ENCODE measurements around the gene NECAB2. TPM values are rescaled to one million over a fixed set of nuclear protein-coding genes. Genes with fewer than 3 reads are reported as not detected.
A peak's percentile ranks its signal among the peaks of the same experiment; 100 is the strongest.

The NECAB2 gene
- total and polyA plus RNA-seq, 2 of the 8 experiments (the other 6 are each of a cell fraction or from before 2014, with no cell fraction given) = 3.6 to 4.2 TPM

GRCh38 chr16:84015399-84015798, 47.4 kb downstream of the NECAB2 start:
- Histone ChIP-seq H4K91ac (replicated peaks; ENCODE audit: insufficient read length, low read length) (no peak overlapping the region), H2AK5ac (ENCODE audit: low read depth, low read length) (no peak overlapping the region), H3K4me3 (ENCODE audit: extremely low read depth in 1 of 4, insufficient read depth in 2 of 4, low read depth in 3 of 4, low read length in 4 of 4) (no peak overlapping the region), H3K23ac (ENCODE audit: insufficient read length) (no peak overlapping the region), H3K27me3 (replicated peaks in 1 of 4; ENCODE audit: control insufficient read depth in 3 of 4, extremely low read depth in 1 of 4, insufficient read depth in 3 of 4, low read length in 3 of 4) (no peaks in the 10 kb centered on the region), H2AFZ (ENCODE audit: low read length) (no peak overlapping the region), H2BK120ac (replicated peaks; ENCODE audit: low read depth, low read length) (no peak overlapping the region), H4K5ac (ENCODE audit: insufficient read length, low read depth, low read length) (no peak overlapping the region), H2BK5ac (ENCODE audit: low read depth, low read length) (no peak overlapping the region), H3K23me2 (ENCODE audit: low read depth, low read length) (no peaks in the 10 kb centered on the region), H3K4me1 (replicated peaks in 1 of 4; ENCODE audit: control insufficient read depth in 3 of 4, insufficient read depth in 4 of 4, low read length in 3 of 4) (no peaks in the 10 kb centered on the region; a peak in 1 of 7 replicates), H3K79me1 (ENCODE audit: low read depth, low read length) (no peaks in the 10 kb centered on the region), H3K18ac (ENCODE audit: extremely low read depth, low read length) (no peak overlapping the region), H3K79me2 (ENCODE audit: control insufficient read depth in 1 of 2, insufficient read depth in 2 of 2, low read length in 2 of 2) (no peaks in the 10 kb centered on the region), H3K27ac (ENCODE audit: low read depth, low read length) (no peak overlapping the region), H2BK12ac (ENCODE audit: low read depth, low read length) (no peak overlapping the region), H4K20me1 (replicated peaks in 1 of 2; ENCODE audit: control insufficient read depth in 1 of 2, insufficient read depth in 2 of 2, low read length in 2 of 2) (no peaks in the 10 kb centered on the region), H2BK15ac (ENCODE audit: low read length) (no peak overlapping the region), H3K9me3 (ENCODE audit: insufficient read depth in 2 of 2, low read depth in 1 of 2, low read length in 1 of 2) (peaks cover 0 to 1% of the 10 kb centered on the region in 2 experiments; a peak in 1 of 4 replicates), H4K8ac (ENCODE audit: extremely low read depth, insufficient read depth, low read length) (peak overlapping the region; percentile 45; the same call in 1 of the 2 replicates), H3K4me2 (ENCODE audit: insufficient read depth in 1 of 2, low read depth in 2 of 2, low read length in 2 of 2) (no peak overlapping the region), H2BK20ac (ENCODE audit: low read length) (no peak overlapping the region), H3K56ac (replicated peaks; ENCODE audit: insufficient read length, low read depth, low read length) (no peak overlapping the region), H3K4ac (replicated peaks; ENCODE audit: insufficient read length, low read depth, low read length) (no peak overlapping the region), H3K14ac (ENCODE audit: insufficient read length) (no peak overlapping the region), H3K36me3 (ENCODE audit: control insufficient read depth in 2 of 4, insufficient read depth in 4 of 4, low read length in 3 of 4) (no peaks in the 10 kb centered on the region), H3K9ac (replicated peaks in 1 of 4; ENCODE audit: extremely low read depth in 1 of 4, low read depth in 3 of 4, low read length in 3 of 4) (no peak overlapping the region)
- 96% methylated on average over 12 of the region's 12 CpGs; no CpG with 5 or more reads in 1 of the 2 experiments for WGBS, 2 experiments (ENCODE audit: extremely low coverage in 1 of 2, insufficient coverage in 1 of 2, insufficient read length in 1 of 2, insufficient replicate concordance in 2 of 2, low coverage in 1 of 2, low lambda C conversion rate in 2 of 2, missing lambda C conversion rate in 1 of 2)
- DNase-seq (ENCODE audit: low read depth in 1 of 2, low spot score in 2 of 2) (no peak), FAIRE-seq (no peak)
- CTCF ChIA-PET (ENCODE audit: partially characterized antibody) = interaction anchor here (1.0 to 2.8 kb wide), 2 partner anchors 28 to 59 kb away, joined by 3 to 7 read pairs; no protein-coding TSS in a partner anchor
- POLR2A ChIA-PET (ENCODE audit: partially characterized antibody) = no interaction called here
